Measurements from ENCODE around the gene IGF2BP1. TPM values are rescaled to one million over a fixed set of nuclear protein-coding genes. Genes with fewer than 3 reads are reported as not detected.

The IGF2BP1 gene
- total and polyA plus RNA-seq, 8 donors = under 0.01 to 1.0 TPM; not detected in 6

DNA sequence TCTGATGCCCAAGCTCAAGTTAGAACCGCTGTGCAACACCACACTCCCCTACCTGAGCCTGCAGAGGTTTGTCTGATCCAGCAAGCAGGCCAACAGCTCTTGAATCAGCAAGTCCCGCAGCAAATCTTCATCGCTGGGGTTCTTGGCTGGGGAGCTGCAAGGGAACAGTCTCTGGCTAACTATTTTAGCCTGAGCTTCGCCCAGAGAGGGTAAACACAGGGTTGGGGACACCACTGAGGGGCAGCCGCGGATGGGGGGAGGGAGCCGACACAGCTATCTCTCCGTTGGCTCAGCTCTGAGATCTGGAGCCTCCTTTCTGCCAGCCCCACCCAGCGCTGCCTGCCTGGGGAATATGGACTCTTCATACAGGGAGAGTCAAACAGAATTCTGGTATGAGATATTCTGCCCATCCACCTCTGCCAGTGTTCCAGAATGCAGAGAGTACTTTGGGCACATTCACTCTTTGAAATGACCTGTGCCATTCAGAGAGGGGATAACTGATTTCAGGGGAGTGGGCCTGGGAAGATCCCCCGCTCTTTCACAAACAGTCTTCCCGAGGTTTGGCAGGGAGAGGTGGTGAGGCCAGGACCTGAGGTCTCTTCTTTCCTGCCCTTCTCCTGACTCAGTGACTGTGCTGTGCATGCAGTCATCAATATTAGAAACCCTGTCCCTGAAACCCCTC is 36.2 kb upstream of the IGF2BP1 start:
- ATAC-seq (no peak), FAIRE-seq (no peak), DNase-seq (no peak)
- no peaks in the 10 kb centered on the region for H3K9me3 ChIP-seq
- no peaks in the 10 kb centered on the region for H3K4me1 ChIP-seq
- intact Hi-C loops (cut with DNase I) = no loop called here
- H3K27ac ChIP-seq = no peak overlapping the region
- WGBS, 2 donors = 14 to 22% methylated on average over 11 of the region's 11 CpGs
- H3K36me3 ChIP-seq = no peaks in the 10 kb centered on the region
- H3K27me3 ChIP-seq = peaks cover 0 to 3% (median 2%) of the 10 kb centered on the region in 4 donors
- H3K4me3 ChIP-seq = no peak overlapping the region
- TF ChIP-seq, protein P1, sequence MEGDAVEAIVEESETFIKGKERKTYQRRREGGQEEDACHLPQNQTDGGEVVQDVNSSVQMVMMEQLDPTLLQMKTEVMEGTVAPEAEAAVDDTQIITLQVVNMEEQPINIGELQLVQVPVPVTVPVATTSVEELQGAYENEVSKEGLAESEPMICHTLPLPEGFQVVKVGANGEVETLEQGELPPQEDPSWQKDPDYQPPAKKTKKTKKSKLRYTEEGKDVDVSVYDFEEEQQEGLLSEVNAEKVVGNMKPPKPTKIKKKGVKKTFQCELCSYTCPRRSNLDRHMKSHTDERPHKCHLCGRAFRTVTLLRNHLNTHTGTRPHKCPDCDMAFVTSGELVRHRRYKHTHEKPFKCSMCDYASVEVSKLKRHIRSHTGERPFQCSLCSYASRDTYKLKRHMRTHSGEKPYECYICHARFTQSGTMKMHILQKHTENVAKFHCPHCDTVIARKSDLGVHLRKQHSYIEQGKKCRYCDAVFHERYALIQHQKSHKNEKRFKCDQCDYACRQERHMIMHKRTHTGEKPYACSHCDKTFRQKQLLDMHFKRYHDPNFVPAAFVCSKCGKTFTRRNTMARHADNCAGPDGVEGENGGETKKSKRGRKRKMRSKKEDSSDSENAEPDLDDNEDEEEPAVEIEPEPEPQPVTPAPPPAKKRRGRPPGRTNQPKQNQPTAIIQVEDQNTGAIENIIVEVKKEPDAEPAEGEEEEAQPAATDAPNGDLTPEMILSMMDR (IDR thresholded peaks at IDR 0.05) = no peak

DNA sequence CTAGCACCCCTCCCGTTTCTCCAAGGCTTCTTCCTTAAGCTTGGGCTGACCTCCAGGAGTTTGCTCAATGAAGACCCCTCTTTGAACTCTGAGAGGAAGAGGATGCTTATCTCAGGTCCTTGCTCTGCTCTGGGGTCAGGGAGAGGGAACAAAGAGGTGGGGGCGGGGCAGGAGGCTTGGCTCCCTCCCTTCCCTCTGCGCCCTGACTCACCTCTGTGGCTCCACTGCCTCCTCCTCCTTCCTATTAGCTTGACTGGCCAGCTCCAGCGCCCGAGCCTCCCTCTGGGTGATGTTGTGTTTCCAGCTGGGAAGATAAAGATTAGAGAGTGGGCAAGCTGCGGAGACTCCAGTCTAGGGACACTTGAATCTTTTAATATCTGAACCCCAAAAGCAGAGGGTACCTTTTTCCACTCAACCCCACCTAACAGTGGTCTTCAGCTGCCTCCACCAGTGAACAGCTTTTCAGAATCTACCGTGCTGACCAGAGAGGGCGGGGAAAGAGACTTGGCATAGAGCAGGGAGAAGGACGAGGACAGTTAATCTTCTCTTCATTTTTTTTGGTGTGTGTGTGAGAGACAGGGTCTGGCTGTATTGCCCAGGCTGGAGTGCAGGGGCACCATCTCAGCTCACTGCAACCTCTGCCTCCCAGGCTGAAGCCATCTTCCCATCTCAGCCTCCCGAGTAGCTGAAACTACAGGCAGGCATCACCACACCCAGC is 35.5 kb upstream of the IGF2BP1 start:
- WGBS, 2 donors = 18 to 20% methylated on average over 10 of the region's 10 CpGs
- no peak for FAIRE-seq

DNA sequence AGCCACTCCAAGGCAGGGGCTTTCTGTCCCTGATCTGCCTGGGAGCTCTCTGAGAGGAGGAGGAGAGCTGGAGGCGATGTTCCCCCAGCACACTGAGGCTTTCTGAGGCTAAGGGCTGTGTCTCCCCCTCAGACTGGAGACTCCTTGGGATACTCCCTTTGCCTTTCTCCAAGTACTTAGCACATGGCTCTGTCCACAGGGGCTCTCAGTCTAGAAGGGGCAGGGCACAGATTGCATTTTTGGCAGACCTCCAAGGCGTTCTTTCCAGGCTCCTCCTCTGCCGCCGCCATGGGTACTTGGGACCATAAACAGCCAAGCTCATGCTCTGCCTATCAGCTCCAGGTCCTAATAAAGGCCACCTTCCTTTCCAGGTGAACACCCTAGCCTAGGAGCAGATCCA is 27.0 kb upstream of the IGF2BP1 start:
- DNase-seq (peak in 1 of 6 donors; percentile 20), ATAC-seq (no peak)

More for the DNA sequence above, 35.5 kb upstream of the IGF2BP1 start:
- no peak overlapping the region for H3K27ac ChIP-seq
- DNase-seq = no peak
- H3K9me3 ChIP-seq = no peaks in the 10 kb centered on the region
- intact Hi-C loops (cut with DNase I) = no loop called here
- H3K4me1 ChIP-seq = no peaks in the 10 kb centered on the region
- TF ChIP-seq, protein P1 (IDR thresholded peaks at IDR 0.05) = no peak
- ATAC-seq = no peak
- H3K27me3 ChIP-seq = peaks cover 0 to 3% (median 2%) of the 10 kb centered on the region in 4 donors
- H3K36me3 ChIP-seq = no peaks in the 10 kb centered on the region
- no peak overlapping the region for H3K4me3 ChIP-seq

DNA sequence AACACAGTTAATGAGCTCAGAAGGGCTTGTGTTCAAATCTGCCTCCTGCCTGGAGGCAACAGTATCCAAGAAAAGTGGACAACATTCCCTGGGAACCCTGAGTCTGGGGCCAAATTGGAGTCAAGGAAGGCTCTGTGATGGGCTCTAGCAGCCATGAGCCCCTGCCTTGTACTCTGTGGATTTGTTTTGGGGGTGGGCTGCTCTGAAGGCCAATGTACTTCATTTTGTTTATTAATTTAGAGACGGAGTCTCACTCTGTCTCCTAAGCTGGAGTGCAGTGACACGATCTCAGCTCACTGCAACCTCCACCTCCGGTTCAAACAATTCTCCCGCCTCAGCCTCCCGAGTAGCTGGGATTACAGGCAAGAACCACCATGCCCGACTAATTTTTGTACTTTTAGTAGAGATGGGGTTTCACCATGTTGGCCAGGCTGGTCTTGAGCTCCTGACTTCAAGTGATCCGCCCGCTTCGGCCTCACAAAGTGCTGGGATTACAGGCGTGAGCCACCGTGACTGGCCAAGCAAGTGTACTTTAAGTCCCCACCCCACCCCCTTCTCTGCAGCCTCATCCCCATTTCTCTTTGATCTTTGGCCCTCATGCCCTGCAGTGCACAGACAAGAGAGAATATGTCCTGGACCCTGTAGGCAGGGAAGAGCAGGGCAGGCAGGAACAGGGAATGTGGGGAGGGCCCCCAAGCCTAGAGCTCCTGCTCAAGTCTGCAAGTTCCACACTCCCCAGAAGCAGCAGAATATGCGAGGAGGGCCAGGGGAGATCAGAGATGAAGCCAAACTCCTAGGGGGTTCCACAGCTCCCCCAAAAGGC is 26.1 kb upstream of the IGF2BP1 start:
- TF ChIP-seq, protein P1 (IDR thresholded peaks at IDR 0.05) = no peak
- ATAC-seq (no peak), FAIRE-seq (no peak), DNase-seq (peak in 1 of 6 donors; percentile 25)
- H3K36me3 ChIP-seq = no peaks in the 10 kb centered on the region
- no peaks in the 10 kb centered on the region for H3K9me3 ChIP-seq
- 54 to 61% methylated on average over 12 of the region's 12 CpGs for WGBS, 2 donors
- no peaks in the 10 kb centered on the region for H3K4me1 ChIP-seq
- H3K27me3 ChIP-seq = peaks cover 0 to 3% (median 2%) of the 10 kb centered on the region in 4 donors
- no peak overlapping the region for H3K4me3 ChIP-seq
- intact Hi-C loops (cut with DNase I) = no loop called here
- H3K27ac ChIP-seq = no peak overlapping the region

More for the DNA sequence above, 27.0 kb upstream of the IGF2BP1 start:
- H3K9me3 ChIP-seq = no peaks in the 10 kb centered on the region
- H3K4me3 ChIP-seq = no peak overlapping the region
- WGBS, 2 donors = 19 to 32% methylated on average over 4 of the region's 4 CpGs
- no peaks in the 10 kb centered on the region for H3K36me3 ChIP-seq
- TF ChIP-seq, protein P1 (IDR thresholded peaks at IDR 0.05) = no peak
- FAIRE-seq = no peak
- no peaks in the 10 kb centered on the region for H3K4me1 ChIP-seq
- H3K27me3 ChIP-seq = peaks cover 0 to 3% (median 2%) of the 10 kb centered on the region in 4 donors
- no peak overlapping the region for H3K27ac ChIP-seq
- intact Hi-C loops (cut with DNase I) = no loop called here
